CD14-positive monocyte (primary cell): ENCODE results near the gene KLC1. TPM values are rescaled to one million over a fixed set of nuclear protein-coding genes. Genes with fewer than 3 reads are reported as not detected.

Experiments
- DNase-seq, 3 donors: peaks; one replicate each; pipeline ENCODE4 v3.0.0-alpha.2; 2011 to 2022
- H2AFZ ChIP-seq: 2 replicates; pipeline ENCODE4 v1.6.0; 2012; ENCODE audit warnings: mild to moderate bottlenecking, low read depth, low read length, inconsistent platforms; ENCODE audit not compliant: insufficient read depth, poor library complexity, severe bottlenecking
- H3K27ac ChIP-seq, 2 donors: 1 replicate in 1 of 2; 2 replicates in 1 of 2; pipeline ENCODE4 v1.5.1; 2012 to 2013; ENCODE audit warnings: low read length in 2 of 2, control low read depth in 1 of 2, inconsistent platforms in 1 of 2, low read depth in 1 of 2, mild to moderate bottlenecking in 1 of 2
- H3K27me3 ChIP-seq, 2 donors: one replicate each; pipeline versions ENCODE4 v1.6.0 to v1.6.1; 2011 to 2013; ENCODE audit warnings: low read length in 2 of 2; ENCODE audit not compliant: control insufficient read depth in 2 of 2, insufficient read depth in 2 of 2
- H3K36me3 ChIP-seq, 2 donors: replicated peaks in 1 of 2; 1 replicate in 1 of 2; 2 replicates in 1 of 2; pipeline versions ENCODE4 v1.5.1 to v1.6.1; 2012 to 2013; ENCODE audit warnings: low read length in 2 of 2, control low read depth in 1 of 2, inconsistent platforms in 1 of 2, mild to moderate bottlenecking in 1 of 2; ENCODE audit not compliant: insufficient read depth in 2 of 2, control insufficient read depth in 1 of 2
- H3K4me1 ChIP-seq, 2 donors: 1 replicate in 1 of 2; 2 replicates in 1 of 2; pipeline versions ENCODE4 v1.5.1 to v1.6.1; 2012 to 2013; ENCODE audit warnings: low read length in 2 of 2, control low read depth in 1 of 2, inconsistent platforms in 1 of 2, mild to moderate bottlenecking in 1 of 2, moderate library complexity in 1 of 2; ENCODE audit not compliant: insufficient read depth in 2 of 2, control insufficient read depth in 1 of 2
- H3K4me2 ChIP-seq: replicated peaks from 2 replicates; pipeline ENCODE3; 2012; ENCODE audit warnings: low read length, moderate library complexity, mild to moderate bottlenecking; ENCODE audit not compliant: poor library complexity, severe bottlenecking; ENCODE audit errors: extremely low read depth
- H3K4me3 ChIP-seq, 3 experiments: fragments of 200-600 bp in 1 of 3; sonication (generic) in 1 of 3; replicated peaks in 1 of 3; 1 replicate in 2 of 3; 2 replicates in 1 of 3; pipeline ENCODE4 v1.5.1; 2011 to 2013; ENCODE audit warnings: low read length in 3 of 3, mild to moderate bottlenecking in 3 of 3, control low read depth in 2 of 3, low read depth in 2 of 3, inconsistent platforms in 1 of 3, moderate library complexity in 1 of 3
- H3K79me2 ChIP-seq: 2 replicates; pipeline ENCODE4 v1.6.0; 2012; ENCODE audit warnings: mild to moderate bottlenecking, control low read depth, inconsistent platforms, low read length, moderate library complexity; ENCODE audit not compliant: insufficient read depth
- H3K9ac ChIP-seq: 2 replicates; pipeline ENCODE4 v1.6.0; 2017; ENCODE audit warnings: low read length, mild to moderate bottlenecking; ENCODE audit not compliant: insufficient read depth, poor library complexity, severe bottlenecking
- H3K9me3 ChIP-seq, 2 donors: replicated peaks in 1 of 2; 1 replicate in 1 of 2; 2 replicates in 1 of 2; pipeline versions ENCODE4 v1.5.1 to v1.6.1; 2012 to 2013; ENCODE audit warnings: low read length in 2 of 2, control low read depth in 1 of 2; ENCODE audit not compliant: control insufficient read depth in 1 of 2, insufficient read depth in 1 of 2
- H4K20me1 ChIP-seq: 2 replicates; pipeline ENCODE4 v1.6.0; 2012; ENCODE audit warnings: mild to moderate bottlenecking, low read length, control low read depth, moderate library complexity; ENCODE audit not compliant: insufficient read depth
- H3K27ac Mint-ChIP-seq, 7 donors: one replicate each; pipeline ENCODE4 v1.8.0; 2020; ENCODE audit warnings: mild to moderate bottlenecking in 7 of 7, mixed read lengths in 7 of 7, moderate library complexity in 6 of 7, inconsistent platforms in 2 of 7
- H3K27me3 Mint-ChIP-seq, 3 donors: one replicate each; pipeline ENCODE4 v1.8.0; 2021 to 2022; ENCODE audit warnings: low read depth in 3 of 3, mild to moderate bottlenecking in 3 of 3, mixed read lengths in 3 of 3, moderate library complexity in 3 of 3, inconsistent platforms in 1 of 3
- H3K36me3 Mint-ChIP-seq, 2 donors: one replicate each; pipeline ENCODE4 v1.8.0; 2020; ENCODE audit warnings: mixed read lengths in 2 of 2, inconsistent platforms in 1 of 2, mild to moderate bottlenecking in 1 of 2
- H3K4me1 Mint-ChIP-seq: one replicate; pipeline ENCODE4 v1.8.0; 2020; ENCODE audit warnings: mild to moderate bottlenecking, mixed read lengths
- H3K4me3 Mint-ChIP-seq, 2 donors: one replicate each; pipeline ENCODE4 v1.8.0; 2020; ENCODE audit warnings: mild to moderate bottlenecking in 2 of 2, mixed read lengths in 2 of 2, moderate library complexity in 1 of 2
- H3K9me3 Mint-ChIP-seq, 7 donors: one replicate each; pipeline ENCODE4 v1.8.0; 2020 to 2022; ENCODE audit warnings: mixed read lengths in 7 of 7, mild to moderate bottlenecking in 6 of 7, moderate library complexity in 6 of 7, inconsistent platforms in 2 of 7
- WGBS: methylation state at CpG from one replicate; pipeline ENCODE4 v1.1.5; 2013; ENCODE audit warnings: missing lambda C conversion rate; ENCODE audit not compliant: insufficient coverage; 5-methylcytosine and 5-hydroxymethylcytosine counted together
- intact Hi-C, 2 donors: fragments of 100-400 bp; cut with micrococcal nuclease; formaldehyde crosslinking; loops; one replicate each; pipeline versions ENCODE4 v1.15.0 to v1.15.1; 2023
- polyA plus RNA-seq, 3 donors: library from polyadenylated mRNA; depleted of rRNA in 1 of 3; unstranded in 2 of 3; stranded (reverse) in 1 of 3; fragments of 300-500 nt in 2 of 3; fragments of >200 nt in 1 of 3; fragmentation: Illumina TruSeq in 2 of 3; gene quantifications; 1 replicate in 2 of 3; 2 replicates in 1 of 3; pipeline ENCODE4 v1.2.3, GENCODE V29; 2012 to 2021
- TF ChIP-seq, protein P1 (sequence below): fragments of 200-600 bp; IDR thresholded peaks from one replicate; pipeline ENCODE4 v1.8.0; 2022; ENCODE audit warnings: antibody characterized with exemption, mild to moderate bottlenecking

The KLC1 gene
- polyA plus RNA-seq, 3 donors: 41.5 to 108 (median 46.6) TPM

DNA sequence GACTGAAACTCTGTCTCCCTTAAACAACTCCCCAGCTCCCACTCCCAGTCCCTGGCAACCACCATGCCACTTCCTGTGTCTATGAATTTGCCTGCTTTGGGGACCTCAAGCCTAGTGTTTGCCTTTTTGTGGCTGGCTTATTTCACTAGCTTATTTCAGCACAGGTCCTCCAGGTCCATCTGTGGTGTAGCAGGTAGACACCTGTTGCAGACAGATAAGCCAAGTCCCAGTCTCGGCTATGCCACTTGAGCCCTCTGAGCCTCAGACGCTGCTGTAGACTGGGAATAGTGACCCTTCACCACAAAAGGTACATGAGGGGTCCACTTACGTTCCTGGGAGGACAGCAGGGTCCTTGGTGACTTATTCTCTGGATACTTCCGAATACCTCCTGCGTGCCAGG is 24.4 kb upstream of the KLC1 start:
- TF ChIP-seq, protein P1, sequence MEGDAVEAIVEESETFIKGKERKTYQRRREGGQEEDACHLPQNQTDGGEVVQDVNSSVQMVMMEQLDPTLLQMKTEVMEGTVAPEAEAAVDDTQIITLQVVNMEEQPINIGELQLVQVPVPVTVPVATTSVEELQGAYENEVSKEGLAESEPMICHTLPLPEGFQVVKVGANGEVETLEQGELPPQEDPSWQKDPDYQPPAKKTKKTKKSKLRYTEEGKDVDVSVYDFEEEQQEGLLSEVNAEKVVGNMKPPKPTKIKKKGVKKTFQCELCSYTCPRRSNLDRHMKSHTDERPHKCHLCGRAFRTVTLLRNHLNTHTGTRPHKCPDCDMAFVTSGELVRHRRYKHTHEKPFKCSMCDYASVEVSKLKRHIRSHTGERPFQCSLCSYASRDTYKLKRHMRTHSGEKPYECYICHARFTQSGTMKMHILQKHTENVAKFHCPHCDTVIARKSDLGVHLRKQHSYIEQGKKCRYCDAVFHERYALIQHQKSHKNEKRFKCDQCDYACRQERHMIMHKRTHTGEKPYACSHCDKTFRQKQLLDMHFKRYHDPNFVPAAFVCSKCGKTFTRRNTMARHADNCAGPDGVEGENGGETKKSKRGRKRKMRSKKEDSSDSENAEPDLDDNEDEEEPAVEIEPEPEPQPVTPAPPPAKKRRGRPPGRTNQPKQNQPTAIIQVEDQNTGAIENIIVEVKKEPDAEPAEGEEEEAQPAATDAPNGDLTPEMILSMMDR: no peak
- H3K27ac Mint-ChIP-seq: peak overlapping the region in 1 of 7 donors; percentile 12

DNA sequence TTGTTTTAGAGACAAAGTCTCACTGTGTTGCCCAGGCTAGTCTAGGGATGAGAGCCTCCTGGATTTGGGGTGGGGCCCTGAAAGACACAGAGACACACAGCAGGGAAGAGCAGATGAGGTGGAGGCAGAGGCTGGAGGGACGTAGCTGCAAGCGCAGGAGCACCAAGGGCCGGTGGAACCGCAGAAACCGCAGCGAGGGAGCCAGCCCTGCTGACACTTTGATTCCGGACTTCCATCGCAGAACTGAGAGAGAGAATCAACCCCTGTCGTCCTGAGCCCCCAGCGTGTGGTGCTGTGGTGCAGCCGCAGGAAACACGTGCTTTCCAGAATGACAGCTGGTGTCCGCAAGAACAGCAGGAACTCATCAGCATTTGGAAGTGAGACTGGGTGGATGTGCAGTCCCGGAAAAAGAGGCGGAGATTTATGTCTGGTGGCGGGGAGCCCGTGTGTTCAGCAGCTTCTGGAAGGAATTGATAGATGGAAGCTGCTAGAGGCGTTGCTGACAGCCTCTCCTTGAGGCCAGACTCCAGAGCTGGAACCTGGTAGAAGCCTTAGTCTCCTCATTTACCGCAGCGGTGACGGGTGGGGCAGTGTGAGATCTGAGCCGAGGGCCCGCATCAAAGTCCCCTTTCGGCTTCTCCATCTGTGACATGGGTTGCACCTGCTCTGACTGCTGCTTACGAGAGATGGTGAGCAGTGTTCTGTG is 21.9 kb upstream of the KLC1 start:
- H3K9ac ChIP-seq: peak overlapping the region; percentile 37

More for the DNA sequence above, 24.4 kb upstream of the KLC1 start:
- Histone ChIP-seq H3K9me3 (no peaks in the 10 kb centered on the region), H3K4me2 (no peak overlapping the region), H3K9ac (no peak overlapping the region), H3K27me3 (peaks cover 0 to 17% of the 10 kb centered on the region in 2 donors), H3K4me3 (no peak overlapping the region), H3K36me3 (no peaks in the 10 kb centered on the region), H3K79me2 (no peaks in the 10 kb centered on the region), H3K4me1 (peaks cover 23 to 25% of the 10 kb centered on the region in 2 donors), H4K20me1 (no peaks in the 10 kb centered on the region), H2AFZ (no peak overlapping the region), H3K27ac (no peak overlapping the region)
- intact Hi-C loops: no loop called here
- Mint-ChIP-seq H3K27me3 (peaks cover 17 to 46% (median 29%) of the 10 kb centered on the region in 3 donors), H3K4me1 (peaks cover 40% of the 10 kb centered on the region), H3K36me3 (peaks cover 0 to 2% of the 10 kb centered on the region in 2 donors), H3K9me3 (peaks cover 0 to 13% (median 7%) of the 10 kb centered on the region in 7 donors), H3K4me3 (no peak overlapping the region)
- DNase-seq: no peak
- 94% methylated on average over 5 of the region's 5 CpGs for WGBS

More for the DNA sequence above, 21.9 kb upstream of the KLC1 start:
- intact Hi-C loops: no loop called here
- DNase-seq: peak; percentile 47 to 65 (median 52)
- TF ChIP-seq, protein P1: no peak
- no peak overlapping the region for H3K27ac ChIP-seq
- peaks cover 10 to 19% of the 10 kb centered on the region in 2 donors for H3K9me3 ChIP-seq
- peak overlapping the region; percentile 55 for H2AFZ ChIP-seq
- H3K27ac Mint-ChIP-seq: peak overlapping the region in 5 of 7 donors; percentile 2 to 81 (median 11)
- peaks cover 4 to 11% of the 10 kb centered on the region in 2 donors for H3K36me3 Mint-ChIP-seq
- peak overlapping the region; percentile 71 to 95 for H3K4me3 Mint-ChIP-seq
- peaks cover 40% of the 10 kb centered on the region for H3K4me1 Mint-ChIP-seq
- H3K4me1 ChIP-seq: peaks cover 23 to 25% of the 10 kb centered on the region in 2 donors
- no peaks in the 10 kb centered on the region for H3K36me3 ChIP-seq
- H3K4me3 ChIP-seq: peak overlapping the region; percentile 1 to 70 (median 26)
- H3K27me3 ChIP-seq: peaks cover 0 to 19% of the 10 kb centered on the region in 2 donors
- WGBS: 1% methylated on average over 25 of the region's 25 CpGs
- H3K9me3 Mint-ChIP-seq: peaks cover 11 to 31% (median 25%) of the 10 kb centered on the region in 7 donors
- no peaks in the 10 kb centered on the region for H4K20me1 ChIP-seq
- H3K27me3 Mint-ChIP-seq: peaks cover 17 to 53% (median 36%) of the 10 kb centered on the region in 3 donors
- H3K79me2 ChIP-seq: no peaks in the 10 kb centered on the region
- H3K4me2 ChIP-seq: peak overlapping the region; percentile 73
